Kidney glomerular epithelial cell (primary cell): ENCODE data around the gene POMGNT1.

Experiments used
- DNase-seq: peaks from one replicate; lab custom pipeline; 2025; lab: John Stamatoyannopoulos, UW

The POMGNT1 gene

DNA sequence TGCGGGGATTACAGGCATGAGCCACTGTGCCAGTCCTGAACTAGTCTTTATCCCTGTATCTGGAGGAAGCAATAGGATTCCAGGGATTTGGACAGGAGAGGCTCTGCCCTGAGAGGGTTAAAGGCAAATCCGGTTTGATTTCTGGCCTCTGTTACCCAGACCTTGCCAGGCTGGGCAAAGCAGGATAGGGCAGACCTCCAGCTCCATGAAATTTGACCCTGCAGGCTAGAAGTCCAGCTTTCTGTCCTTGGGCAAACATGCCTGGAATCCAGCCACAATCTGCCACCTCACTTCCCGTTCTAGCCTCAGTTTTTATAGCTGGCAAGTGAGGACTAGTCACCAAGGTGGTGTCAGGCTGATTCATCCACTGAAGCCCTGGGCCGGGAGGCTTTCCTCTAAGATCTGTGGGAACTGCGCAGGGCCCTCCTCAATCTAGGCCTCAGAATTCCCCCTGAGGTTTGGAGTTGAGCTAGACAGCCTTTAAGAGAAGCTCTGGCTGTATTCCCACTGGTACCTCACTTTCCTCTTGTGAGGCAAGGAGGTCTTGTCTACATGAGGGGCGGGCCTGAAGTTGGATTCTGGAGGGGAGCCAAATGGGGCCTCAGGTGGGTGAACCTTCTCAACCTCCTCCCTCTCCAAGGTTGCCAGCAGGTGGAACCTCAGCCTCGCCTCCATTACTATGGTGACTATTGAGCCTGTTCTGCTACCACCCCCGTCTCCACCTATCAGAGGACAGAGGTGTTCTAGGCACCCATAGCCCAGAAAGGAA lies 15.0 kb downstream of the POMGNT1 start:
- DNase-seq = peak; percentile 98

DNA sequence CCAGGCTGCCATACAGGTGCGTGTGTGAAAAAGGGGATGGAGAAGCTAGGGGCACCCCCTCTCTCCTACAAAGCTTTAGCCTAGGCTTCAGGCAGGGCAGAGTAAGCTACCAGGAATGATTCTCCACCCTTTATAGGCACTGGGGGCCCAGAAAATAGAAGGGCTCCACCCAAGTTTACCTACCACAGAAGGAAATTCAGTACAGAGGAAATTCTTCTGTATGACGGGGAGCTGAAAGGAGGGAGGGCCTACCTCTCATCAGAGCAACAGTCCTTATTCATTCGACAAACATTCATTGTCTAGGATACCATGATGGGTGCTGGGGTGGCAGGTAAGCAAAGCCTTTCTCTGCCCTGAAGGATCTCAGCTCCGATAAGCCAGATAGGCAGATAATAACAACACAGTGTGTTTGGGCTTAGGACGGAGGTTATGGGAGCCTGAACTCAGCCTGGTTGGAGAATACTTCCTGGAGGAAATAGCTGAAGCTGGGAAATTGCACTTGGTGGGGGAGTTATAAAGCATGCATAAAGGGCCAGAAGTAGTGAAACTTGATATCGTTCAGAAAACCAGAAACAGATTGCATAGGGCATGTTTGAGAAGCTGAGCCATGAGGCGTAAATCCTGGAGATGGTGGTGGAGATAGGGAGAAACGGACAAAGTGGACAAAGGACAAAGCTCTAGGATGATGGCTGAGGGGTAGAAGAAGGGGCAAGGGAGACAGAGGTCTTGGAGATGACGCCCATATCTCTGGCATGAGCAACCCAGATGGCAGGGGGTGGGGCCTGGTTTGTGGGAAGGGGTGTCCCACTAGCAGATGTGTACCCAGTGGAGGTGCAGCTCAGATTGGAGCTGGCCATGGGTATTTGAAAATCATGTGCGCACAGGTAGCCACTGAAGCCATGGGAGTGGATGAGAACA lies 16.6 kb downstream of the POMGNT1 start:
- DNase-seq = peak; percentile 25

DNA sequence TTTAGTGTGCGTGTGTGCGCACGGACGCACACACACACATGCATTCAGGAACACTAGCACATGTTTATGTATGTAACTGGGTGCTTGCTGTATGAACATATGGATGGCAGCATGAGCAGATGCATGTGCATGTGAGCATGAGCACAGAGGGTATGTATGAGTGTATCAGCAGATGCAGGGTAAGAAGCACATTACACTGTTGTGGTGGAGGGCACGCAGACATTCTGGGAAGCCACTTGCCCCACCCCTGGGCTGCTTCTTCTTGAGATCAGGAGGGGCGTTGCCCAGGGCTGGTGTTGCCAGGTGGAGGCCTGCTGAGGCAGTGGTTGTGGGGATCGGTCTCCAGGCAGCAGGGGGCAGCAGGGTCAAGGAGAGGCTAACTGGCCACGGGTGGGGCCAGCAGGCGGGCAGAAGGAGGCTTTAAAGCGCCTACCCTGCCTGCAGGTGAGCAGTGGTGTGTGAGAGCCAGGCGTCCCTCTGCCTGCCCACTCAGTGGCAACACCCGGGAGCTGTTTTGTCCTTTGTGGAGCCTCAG lies 18.1 kb downstream of the POMGNT1 start:
- DNase-seq = no peak

DNA sequence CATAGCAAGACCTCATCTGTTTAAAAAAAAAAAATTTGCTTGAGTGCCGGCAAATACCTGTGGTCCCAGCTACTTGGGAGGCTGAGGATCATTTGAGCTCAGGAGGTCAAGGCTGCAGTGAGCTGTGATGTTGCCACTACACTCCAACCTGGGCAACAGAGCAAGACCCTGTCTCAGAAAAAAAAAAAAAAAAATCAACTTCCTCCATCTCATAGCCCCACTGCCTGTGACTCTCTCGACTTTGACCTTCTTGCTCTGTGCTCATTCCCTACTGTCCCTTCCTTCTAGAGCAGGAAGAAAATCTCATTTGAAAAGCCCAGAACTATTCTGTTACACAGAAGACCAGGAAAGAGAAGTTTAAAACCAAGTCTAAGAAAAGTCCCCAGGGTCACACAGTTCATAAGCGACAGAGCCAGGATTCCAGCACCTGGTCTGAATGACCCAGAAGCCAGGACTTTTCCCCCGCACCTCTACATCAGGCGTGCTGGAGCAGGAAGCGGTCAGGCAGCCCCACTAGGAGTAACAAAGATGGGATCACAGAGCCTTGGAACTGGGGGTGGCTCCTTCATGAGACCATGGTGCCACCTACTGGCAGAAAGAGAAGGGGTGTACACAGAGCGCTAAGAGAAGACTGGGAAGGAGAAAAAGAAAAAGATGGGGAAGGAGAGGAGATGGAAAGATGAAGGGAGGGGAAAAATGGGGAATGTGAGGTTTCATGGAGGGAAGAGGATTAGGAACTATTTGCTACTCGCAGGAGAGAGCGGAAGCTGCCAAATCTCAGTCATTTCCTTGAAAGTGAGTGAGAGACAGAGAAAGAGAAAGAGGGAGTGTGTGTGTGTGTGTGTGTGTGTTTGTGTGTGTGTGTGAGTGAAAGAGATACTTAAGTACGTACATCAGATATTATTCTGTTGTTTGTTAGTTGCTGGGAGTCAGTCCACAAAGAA lies 18.8 kb downstream of the POMGNT1 start:
- peak; percentile 87 for DNase-seq

DNA sequence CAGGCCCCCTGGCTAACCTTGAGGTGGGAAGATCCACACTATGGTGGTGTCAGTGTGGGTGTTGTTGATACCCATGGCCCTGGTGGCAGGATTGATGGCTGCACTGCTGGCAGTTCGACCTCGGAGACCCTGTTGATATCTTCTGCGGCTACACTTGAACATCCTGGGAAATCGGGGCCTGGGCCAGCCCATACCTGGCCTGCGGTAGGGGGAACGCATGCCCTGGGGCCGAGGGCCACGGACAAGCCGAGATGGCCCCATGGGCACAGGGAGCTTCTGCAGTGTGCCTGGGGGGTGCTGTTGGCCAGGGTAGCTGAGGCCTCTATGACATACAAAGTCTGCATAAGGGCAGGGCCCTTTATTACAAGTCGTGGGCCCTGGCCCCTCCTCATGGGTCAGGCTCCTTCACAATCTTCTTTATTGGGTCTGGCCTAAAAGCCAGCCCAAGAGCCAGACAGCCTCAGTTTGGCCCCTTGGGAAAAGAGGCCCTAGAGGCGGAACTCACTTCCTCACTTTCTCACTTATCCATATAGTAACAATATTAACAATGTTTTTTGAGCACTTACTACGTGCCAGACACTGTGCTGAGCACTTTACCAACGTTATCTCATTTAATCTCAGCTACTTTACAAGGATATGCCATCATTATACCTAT lies 21.9 kb downstream of the POMGNT1 start, which contains the start of gene P3R3URF:
P3R3URF (minus strand) TSS at position 278 of the 655 bp plus-strand sequence; CDS start at position 261, 17 bp downstream.
- DNase-seq = no peak

DNA sequence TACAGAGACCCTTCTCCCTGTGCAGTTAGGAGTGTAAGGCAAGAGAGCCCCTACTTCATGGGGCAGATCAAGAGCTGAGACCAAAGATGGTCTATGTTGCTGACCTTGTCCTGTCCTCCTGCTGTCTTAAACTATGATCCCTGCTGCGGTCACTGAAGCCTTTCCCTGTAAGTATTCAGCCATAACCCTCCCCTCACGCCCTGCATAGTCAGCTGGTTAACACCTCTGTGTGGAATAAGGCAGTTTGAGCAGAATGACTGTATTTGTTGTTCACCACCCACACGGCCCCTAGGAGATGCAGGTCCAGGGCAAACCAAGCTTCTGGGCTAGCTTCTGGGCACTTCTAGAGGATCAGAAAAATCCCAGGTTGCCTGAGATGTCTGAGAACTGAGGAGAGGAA lies 23.0 kb downstream of the POMGNT1 start:
- DNase-seq = no peak

DNA sequence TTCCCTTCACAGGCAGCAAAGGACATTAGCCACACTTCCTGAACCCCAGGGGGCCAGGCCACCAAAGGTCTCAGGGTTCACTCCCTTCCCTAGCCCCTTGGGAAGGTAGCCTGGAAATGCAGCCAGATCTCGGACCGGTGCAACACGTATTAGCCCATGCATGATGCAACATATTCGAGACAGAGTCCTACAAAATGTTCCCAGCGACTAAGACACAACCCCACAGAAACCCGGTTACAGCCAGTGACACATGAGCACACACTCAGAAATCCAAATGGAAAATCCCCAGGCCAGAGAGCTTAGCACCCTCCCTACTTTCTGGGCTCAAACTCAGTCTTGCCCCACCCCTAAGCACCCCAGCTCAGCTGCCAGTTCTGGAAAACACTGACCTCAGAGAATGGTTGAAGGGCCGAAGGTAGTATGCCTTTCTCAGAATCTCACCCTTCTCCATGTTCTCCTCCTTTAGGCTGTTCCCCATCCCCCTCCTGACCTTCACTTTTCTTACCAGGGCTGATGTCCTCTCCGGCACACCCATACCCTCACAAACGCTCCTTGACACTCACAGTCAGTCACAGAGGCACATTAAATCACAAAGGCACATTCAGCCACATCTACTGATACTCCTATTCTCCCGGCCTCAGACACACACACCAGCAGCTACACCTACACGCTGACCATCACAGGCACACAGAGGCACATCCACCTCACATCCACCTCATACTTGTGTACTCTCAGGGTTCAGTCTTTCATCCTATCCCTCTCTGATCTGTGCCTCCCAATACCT lies 23.6 kb downstream of the POMGNT1 start, which contains the start of gene TSPAN1:
TSPAN1 (plus strand) TSS at position 640 of the 784 bp plus-strand sequence. CDS start 6,021 bp downstream, outside the sequence.
- DNase-seq = no peak

DNA sequence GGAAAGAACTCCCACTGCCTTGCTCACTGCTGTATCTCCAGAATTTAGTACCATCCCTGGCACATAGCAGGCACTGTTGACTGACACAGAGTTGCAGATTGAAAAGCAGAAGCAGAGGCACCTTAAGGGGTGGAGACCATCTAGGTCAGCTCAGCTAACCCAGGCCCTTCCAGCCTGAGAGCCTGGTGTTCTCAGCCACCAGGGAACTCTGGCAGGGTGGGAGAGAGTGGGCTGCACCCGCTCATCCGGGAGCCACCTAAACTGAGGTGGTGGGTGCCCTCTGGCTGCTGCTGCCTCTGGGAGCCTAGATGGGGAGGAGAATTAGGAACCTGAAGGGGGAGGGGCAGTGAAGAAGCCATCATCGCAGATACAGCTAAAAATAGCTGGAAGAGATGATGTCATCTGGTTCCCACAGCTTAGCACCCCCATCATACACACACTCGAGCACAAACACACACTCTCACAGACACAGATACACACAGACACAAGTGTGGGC lies 24.8 kb downstream of the POMGNT1 start:
- DNase-seq = no peak

DNA sequence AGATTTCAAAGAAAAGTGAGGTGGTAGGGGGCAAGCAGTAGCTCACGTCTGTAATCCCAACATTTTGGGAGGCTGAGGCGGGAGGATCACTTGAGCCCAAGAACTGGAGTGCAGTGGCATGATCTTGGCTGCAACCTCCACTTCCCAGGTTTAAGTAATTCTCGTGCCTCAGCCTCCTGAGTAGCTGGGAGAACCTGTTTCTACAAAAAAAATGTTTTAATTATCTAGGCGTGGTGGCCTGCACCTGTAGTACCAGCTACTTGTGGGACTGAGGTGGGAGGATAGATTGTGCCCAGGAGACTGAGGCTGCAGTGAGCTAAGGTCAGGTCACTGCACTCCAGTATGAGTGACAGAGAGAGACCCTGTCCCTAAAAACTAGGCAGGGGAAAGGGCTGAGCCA lies 25.9 kb downstream of the POMGNT1 start:
- no peak for DNase-seq

DNA sequence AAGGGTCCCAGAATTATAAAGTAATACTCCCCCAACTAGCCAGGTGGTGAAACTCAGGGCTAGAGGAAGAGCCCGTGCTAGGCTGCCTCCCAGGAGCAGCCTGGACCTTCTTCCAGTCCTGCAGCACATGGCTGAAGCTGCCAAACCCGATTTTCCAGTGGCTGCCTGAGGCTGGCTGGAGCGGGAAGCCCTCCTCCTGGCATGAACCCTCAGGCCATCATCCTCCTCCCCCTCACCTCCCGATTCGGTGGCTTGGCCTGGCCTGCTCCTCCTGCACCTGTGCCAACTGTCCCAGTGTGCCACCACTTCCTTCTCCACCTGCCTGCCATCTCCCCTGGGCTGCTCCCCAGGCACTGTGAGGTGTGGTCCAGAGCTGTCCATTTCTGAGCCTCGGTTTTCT lies 26.4 kb downstream of the POMGNT1 start:
- no peak for DNase-seq

DNA sequence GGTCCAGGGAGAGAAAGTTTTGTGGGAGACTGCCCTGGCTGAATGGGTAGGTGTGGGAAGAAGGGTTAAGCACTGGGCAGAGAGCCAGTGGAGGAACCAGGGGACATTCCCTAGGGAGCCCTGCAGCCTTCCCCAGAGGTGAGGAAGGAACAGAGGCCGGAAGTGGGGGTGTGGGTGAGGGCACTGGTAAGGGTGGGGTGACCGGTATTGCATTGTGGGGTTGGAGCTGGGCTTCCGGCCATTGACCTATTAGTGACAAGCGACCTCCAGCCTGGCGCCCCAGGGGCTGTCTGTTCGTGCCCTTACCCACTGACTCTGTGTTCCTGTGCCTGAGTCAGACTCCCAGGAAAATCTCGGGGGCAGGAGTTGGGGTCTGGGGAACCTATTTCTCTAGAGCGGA lies 26.9 kb downstream of the POMGNT1 start:
- no peak for DNase-seq

DNA sequence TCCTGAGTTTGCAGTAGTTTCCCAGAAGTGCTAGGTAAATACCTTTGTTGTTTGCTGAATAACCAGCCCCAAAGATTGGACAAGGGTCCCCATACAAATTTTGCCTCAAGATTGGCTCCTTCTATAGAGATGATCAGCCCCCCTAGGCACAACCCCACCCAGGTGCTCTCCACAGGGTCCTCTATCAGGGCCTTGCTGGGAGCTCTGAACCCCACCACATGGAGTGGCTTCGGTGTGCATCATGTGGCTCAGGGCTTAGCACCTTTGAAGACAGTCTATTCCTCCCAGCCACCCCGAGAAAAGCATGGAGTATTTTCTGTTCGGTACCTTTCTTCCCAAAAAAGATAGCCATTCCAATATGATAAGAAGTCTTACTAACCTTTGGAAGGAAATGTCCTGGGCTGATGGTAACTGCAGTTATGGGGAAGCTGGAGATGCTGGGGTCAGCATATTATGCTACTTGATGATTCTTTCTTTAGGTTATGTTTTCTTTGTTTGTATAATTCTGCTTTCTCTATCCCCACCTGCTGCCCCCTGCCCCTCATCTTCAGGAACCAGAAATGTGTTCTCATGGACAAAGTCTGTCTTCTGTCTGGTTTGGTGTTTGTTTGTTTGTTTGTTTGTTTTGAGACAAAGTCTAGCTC lies 28.3 kb downstream of the POMGNT1 start:
- no peak for DNase-seq

DNA sequence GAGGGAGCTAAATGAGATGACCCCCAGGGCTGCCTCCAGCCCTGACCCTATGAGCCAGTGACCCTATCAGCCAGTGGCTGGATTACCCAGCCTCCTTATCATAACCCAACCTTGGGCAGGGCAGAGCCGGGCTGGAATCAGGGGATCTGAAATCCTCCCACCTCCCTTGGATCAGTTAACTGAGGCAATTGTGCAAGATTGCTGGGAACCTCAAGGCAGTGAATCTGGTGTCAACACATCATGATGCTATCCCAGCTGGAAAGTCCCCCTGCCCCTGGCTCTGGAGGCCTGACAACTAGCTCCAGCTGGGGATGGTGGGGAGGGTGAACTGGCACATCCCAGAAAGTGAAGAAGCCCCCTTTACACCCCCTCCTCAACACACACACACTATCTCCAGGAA lies 29.8 kb downstream of the POMGNT1 start:
- DNase-seq = no peak

DNA sequence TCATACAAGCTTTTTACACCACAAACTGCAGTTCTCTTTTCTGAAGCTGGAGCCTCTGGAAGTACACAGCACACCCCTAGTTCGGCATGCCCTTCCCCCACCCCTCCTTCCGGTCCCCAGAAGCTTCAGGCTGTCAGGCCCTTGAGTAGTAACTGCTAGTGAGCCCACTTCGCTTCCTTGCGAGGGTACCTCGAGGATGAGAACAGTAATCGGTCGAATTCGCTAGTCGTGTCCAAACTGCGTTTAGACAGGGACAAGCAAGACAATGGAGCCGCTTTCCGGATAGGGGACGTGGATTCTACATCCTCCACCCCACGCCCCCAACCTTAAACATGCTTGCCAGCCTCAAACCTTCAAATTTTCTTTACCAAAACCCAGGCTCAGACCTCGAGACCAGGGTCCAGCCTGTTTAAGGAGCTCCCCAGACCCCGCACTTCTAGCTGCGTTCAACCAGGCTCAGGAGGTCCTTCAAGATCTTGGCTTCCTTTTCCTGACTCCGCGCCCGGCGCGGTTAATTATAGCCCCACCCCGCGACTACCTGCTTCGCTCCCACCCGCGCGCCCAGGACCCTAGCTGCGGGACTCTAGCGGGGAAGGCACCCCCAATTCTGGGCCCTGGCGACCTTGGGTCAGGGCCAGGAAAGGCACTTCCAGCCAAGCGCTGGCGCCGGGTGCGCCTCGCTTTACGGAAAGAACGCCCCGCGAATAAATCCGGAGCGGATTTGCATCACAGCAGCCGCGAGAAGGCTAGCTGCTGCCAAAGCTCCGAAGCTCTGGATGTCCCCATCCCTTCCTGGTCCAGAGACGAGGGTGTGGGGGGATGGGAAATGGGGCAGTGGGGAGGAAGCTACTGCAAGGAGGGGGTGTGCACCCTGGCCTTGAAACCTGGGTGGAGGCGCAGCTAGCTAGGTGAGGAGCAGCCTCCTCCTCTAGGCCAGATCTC lies 31.4 kb downstream of the POMGNT1 start:
- no peak for DNase-seq

DNA sequence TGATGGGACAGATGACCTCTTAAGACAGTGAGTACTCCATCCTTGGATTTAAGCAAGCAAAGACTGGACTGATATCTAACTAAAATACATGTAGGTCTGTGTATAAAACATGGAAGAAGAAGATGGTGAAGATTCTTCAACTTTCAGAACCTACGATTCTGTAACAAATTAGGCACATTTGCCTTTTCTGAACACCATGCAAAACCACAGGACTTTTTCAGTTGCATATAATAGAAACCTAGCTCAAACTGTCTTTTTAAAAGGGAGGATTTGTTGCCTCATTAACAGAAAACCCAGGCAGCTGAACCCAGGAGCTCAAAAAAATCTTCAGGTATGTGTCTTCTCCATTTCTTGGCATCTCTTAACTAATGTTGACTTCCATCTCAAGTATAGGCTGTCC lies 38.0 kb downstream of the POMGNT1 start:
- no peak for DNase-seq

DNA sequence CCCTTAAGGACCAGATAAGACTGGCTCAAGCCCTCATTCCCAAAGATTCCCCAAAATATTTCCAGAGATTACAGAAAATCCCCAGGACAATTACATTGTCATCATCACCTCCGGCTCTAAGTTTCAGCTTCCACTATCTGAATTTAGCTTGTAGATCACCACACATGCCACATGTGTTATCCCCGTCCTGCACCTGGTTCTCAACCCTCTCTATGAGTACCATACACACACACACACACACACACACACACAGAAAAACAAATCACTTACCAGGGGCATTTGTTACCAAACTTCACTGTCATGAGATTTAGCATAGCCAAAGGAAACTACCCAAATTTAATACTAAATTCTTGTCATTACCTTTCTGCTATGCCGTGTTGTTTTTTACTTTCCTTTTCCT lies 38.7 kb downstream of the POMGNT1 start:
- no peak for DNase-seq

DNA sequence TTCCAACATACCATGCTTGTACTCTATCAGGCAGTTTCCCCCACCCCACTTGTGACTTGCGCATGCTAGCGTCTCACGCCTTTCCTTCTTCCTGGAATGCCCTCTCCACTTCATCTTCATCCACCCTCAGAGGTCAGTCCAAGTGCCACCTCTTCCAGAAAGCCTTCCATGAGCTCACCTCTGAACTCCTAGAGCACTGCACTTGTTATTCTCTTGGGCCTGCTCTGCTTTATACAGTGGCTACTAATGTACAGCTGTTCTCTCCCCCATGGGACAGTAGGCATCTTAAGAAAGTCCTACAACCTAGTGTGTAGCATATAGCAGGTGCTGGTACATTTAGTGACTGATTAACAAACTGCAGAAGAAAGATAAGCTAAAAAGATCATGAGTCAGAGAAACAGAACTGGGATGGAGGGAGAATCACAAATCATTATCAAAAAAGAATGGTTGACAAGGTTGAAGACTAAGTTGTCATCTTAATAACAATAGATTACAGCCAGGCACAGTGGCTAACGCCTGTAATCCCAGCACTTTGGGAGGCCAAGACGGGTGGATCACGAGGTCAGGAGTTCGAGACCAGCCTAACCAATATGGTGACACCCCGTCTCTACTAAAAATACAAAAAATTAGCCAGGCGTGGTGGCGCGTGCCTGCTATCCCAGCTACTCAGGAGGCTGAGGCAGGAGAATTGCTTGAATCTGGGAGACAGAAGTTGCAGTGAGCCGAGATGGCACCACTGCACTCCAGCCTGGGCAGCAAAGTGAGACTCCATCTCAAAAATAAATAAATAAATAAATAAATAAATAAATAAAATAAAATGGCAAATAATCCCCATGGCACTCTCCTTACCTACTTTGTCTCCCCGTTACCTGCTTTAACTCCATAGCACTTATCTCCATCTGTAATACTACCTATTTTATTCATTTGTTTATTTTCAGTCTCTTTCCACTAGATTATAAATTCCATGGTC lies 39.6 kb downstream of the POMGNT1 start:
- DNase-seq = no peak
